NB4 (cell line): ENCODE results near the gene ADSS1.

Source experiments
- DNase-seq: peaks from one replicate; pipeline ENCODE4 v3.0.0; 2010; ENCODE audit warnings: low read depth
- H3K4me3 ChIP-seq: one replicate; pipeline ENCODE4 v1.5.1; 2011; ENCODE audit warnings: mild to moderate bottlenecking, low read depth, low read length, moderate library complexity
- CTCF ChIP-seq: IDR thresholded peaks from one replicate; pipeline ENCODE4 v1.5.1; 2012; ENCODE audit warnings: low read depth, low read length
- MAX ChIP-seq: IDR thresholded peaks from 2 replicates; pipeline ENCODE4 v1.6.1; 2011; ENCODE audit warnings: low read depth, low read length
- MYC ChIP-seq: IDR thresholded peaks from 2 replicates; pipeline ENCODE4 v1.6.1; 2011; ENCODE audit warnings: low read depth, low read length
- POLR2A ChIP-seq: IDR thresholded peaks from 2 replicates; pipeline ENCODE4 v1.6.1; 2011; ENCODE audit warnings: mild to moderate bottlenecking; ENCODE audit not compliant: insufficient read length; ENCODE audit errors: extremely low read depth

The ADSS1 gene

GRCh38 chr14:104717646-104718045 lies 6.4 kb upstream of the ADSS1 start:
- DNase-seq = no peak
- no peak overlapping the region for H3K4me3 ChIP-seq
- TF ChIP-seq MAX (no peak), CTCF (no peak), POLR2A (no peak), MYC (no peak)

- TF ChIP-seq MYC (no peak), CTCF (no peak), POLR2A (no peak), MAX (no peak)
- no peak for DNase-seq
- H3K4me3 ChIP-seq = no peak overlapping the region
Measured at GRCh38 chr14:104718147-104718546, 5.9 kb upstream of the ADSS1 start.

- no peak overlapping the region for H3K4me3 ChIP-seq
- TF ChIP-seq MAX (no peak), POLR2A (no peak), CTCF (no peak), MYC (no peak)
- no peak for DNase-seq
Measured at GRCh38 chr14:104718871-104719270, 5.2 kb upstream of the ADSS1 start.

- H3K4me3 ChIP-seq = no peak overlapping the region
- no peak for TF ChIP-seq MYC
- TF ChIP-seq CTCF = no peak
- TF ChIP-seq MAX = no peak
- no peak for TF ChIP-seq POLR2A
- no peak for DNase-seq
Measured at GRCh38 chr14:104719343-104719742, 4.7 kb upstream of the ADSS1 start.

- H3K4me3 ChIP-seq = no peak overlapping the region
- no peak for DNase-seq
- no peak for TF ChIP-seq POLR2A
- TF ChIP-seq MYC = no peak
- TF ChIP-seq CTCF = no peak
- no peak for TF ChIP-seq MAX
Measured at GRCh38 chr14:104721505-104722431, 2.3 kb upstream of the ADSS1 start.
